ACC112 (cell line): Measurements from ENCODE around the gene GTF2A1L.
"Not testable (repeated sequence)": the region's sequence is repeated elsewhere in the genome, so short reads cannot be mapped to it uniquely, and the experiment has no call there.

Experiments
- H2AFZ ChIP-seq: fragments of 200-600 bp; sonication (generic); one replicate; pipeline ENCODE4 v1.6.0; 2017; ENCODE audit warnings: antibody characterized with exemption, low read length; ENCODE audit not compliant: unreplicated experiment
- H3K27ac ChIP-seq: fragments of 200-600 bp; sonication (generic); 2 replicates; pipeline ENCODE4 v1.5.1; 2014; ENCODE audit warnings: low read depth, mild to moderate bottlenecking, antibody characterized with exemption, low read length, moderate library complexity
- H3K27me3 ChIP-seq: fragments of 200-600 bp; sonication (generic); 2 replicates; pipeline ENCODE4 v1.6.1; 2014; ENCODE audit warnings: mild to moderate bottlenecking, antibody characterized with exemption, low read length, moderate library complexity, mixed read lengths; ENCODE audit not compliant: insufficient read depth
- H3K36me3 ChIP-seq: fragments of 200-600 bp; sonication (generic); 2 replicates; pipeline ENCODE4 v1.6.1; 2016; ENCODE audit warnings: mild to moderate bottlenecking, antibody characterized with exemption, low read length, moderate library complexity, mixed read lengths; ENCODE audit not compliant: insufficient read depth
- H3K4me1 ChIP-seq: fragments of 200-600 bp; sonication (generic); one replicate; pipeline ENCODE4 v1.6.1; 2016; ENCODE audit warnings: low read length, mixed read lengths; ENCODE audit not compliant: insufficient read depth, unreplicated experiment, control insufficient read depth
- H3K4me3 ChIP-seq: fragments of 200-600 bp; sonication (generic); 2 replicates; pipeline ENCODE4 v1.5.1; 2014; ENCODE audit warnings: mild to moderate bottlenecking, low read depth, low read length
- H3K79me2 ChIP-seq: fragments of 200-600 bp; sonication (generic); one replicate; pipeline ENCODE4 v1.6.0; 2016; ENCODE audit warnings: low read length; ENCODE audit not compliant: control insufficient read depth, unreplicated experiment, insufficient read depth

Gene GTF2A1L

GRCh38 chr2:48696881-48697280 is 79.2 kb downstream of the GTF2A1L start:
- no peaks in the 10 kb centered on the region for H3K4me1 ChIP-seq
- no peak overlapping the region for H3K27ac ChIP-seq
- H3K36me3 ChIP-seq: no peaks in the 10 kb centered on the region
- no peaks in the 10 kb centered on the region for H3K79me2 ChIP-seq
- H3K4me3 ChIP-seq: no peak overlapping the region
- H2AFZ ChIP-seq: no peak overlapping the region
- peaks cover 9% of the 10 kb centered on the region; the same call in 1 of the 2 replicates for H3K27me3 ChIP-seq

DNA sequence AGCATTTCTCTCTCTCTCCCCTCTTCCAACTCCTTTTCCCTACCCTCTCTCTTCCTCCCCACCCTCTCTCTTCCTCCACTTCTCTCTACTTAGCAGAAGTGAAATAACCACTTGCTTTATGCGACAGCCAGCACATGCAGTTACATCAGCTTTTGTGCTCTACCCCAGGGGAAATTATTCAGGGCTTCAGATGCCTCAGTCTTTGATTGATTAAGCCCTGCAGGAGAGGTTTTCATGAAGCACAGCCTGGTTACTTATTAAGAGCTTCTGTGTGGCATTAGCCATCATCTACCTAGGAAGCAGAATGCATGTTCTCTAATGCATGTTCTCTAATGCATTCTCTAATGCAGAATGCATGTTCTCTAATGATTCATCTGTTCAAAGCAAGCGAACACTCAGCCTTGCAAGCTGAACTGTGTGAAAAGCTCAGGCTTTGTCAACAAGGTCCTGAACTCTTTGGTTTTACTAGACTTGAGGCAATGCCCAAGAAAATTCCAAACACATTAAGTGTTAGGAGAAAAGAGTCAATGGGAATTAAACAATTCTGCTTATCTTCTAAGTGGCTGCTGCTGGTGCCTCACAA is 81.8 kb downstream of the GTF2A1L start:
- Histone ChIP-seq H2AFZ (no peak overlapping the region), H3K27me3 (no peaks in the 10 kb centered on the region), H3K79me2 (no peaks in the 10 kb centered on the region), H3K36me3 (no peaks in the 10 kb centered on the region), H3K4me1 (no peaks in the 10 kb centered on the region), H3K4me3 (no peak overlapping the region), H3K27ac (no peak overlapping the region)

DNA sequence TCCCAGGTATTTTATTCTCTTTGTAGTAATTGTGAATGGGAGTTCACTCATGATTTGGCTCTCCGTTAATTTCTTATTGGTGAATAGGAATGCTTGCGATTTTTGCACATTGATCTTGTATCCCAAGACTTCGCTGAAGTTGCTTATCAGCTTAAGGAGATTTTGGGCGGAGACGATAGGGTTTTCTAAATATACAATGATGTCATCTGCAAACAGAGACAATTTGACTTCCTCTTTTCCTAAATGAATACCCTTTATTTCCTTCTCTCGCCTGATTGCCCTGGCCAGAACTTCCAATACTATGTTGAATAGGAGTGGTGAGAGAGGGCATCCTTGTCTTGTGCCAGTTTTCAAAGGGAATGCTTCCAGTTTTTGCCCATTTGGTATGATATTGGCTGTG is 86.0 kb downstream of the GTF2A1L start:
- H3K4me1 ChIP-seq, H3K79me2 ChIP-seq, H3K4me3 ChIP-seq, H2AFZ ChIP-seq, H3K27ac ChIP-seq, H3K27me3 ChIP-seq, H3K36me3 ChIP-seq: not testable (repeated sequence)

DNA sequence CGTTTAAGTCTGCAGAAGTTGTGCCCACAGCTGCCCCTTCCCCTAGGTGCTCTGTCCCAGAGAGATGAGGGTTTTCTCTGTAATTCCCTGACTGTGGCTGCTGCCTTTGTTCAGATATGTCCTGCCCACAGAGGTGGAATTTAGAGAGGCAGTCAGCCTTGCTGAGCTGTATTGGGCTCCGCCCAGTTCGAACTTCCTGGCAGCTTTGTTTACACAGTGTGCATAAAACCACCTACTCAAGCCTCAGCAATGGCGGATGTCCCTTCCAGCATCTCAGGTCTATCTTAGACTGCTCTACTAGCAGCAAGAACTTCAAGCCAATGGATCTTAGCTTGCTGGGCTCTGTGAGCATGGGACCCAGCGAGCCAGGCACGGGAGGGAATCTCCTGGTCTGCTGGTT is 89.8 kb downstream of the GTF2A1L start:
- Histone ChIP-seq H3K36me3 (no peaks in the 10 kb centered on the region), H3K27ac (no peak overlapping the region), H2AFZ (no peak overlapping the region), H3K4me1 (peaks cover 5% of the 10 kb centered on the region), H3K4me3 (no peak overlapping the region), H3K27me3 (no peaks in the 10 kb centered on the region; the same call in 1 of the 2 replicates), H3K79me2 (no peaks in the 10 kb centered on the region)

DNA sequence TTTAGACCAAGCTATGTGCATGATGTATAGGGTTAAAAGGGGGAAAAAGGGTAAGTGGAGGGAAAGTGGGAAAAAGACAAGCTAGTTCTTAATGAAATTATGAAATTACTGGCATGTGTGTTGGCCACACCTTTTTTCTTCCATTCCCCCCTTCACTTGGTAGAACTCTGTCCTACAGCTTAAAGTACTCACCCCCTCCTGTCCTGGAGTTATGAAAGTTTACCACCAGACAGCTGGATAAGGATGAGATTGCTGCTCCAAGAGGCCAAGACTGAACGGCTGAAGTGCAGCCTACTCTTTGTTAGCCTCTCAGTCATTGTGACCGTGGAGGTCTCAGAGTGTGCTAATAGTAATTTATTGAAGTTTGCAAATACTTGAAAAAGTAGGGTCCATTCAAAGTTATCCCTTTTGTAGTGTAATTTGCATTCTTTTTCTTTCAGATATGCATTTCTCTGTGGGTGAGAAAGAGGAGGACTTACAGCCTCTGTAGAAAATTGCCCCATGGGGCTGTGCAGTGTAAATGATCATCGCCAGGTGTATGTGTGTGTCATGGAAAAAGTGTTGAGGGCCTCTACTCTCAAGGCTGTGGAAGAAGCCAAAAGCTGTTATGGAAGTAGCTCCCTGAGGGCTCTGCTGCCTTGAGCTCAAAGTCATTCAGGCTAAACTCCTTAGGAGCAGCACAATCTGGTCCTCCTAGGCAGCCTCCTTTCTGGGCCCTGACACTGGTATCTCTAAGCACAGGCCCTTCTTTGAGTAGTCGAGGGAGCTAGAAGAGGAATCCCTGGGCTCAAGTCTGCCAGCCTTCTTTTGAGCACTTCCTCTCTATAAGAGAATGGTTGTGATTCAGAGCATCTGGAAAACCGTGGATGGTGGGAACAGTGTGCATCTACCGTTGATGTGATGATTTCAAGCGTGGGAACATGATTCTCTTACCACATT is 91.7 kb downstream of the GTF2A1L start:
- H3K36me3 ChIP-seq: no peaks in the 10 kb centered on the region
- H3K4me1 ChIP-seq: peaks cover 5% of the 10 kb centered on the region
- no peaks in the 10 kb centered on the region for H3K79me2 ChIP-seq
- no peak overlapping the region for H3K27ac ChIP-seq
- H3K4me3 ChIP-seq: no peak overlapping the region
- H2AFZ ChIP-seq: no peak overlapping the region
- H3K27me3 ChIP-seq: no peaks in the 10 kb centered on the region; the same call in 1 of the 2 replicates

- Histone ChIP-seq H3K79me2 (no peaks in the 10 kb centered on the region), H3K36me3 (no peaks in the 10 kb centered on the region), H3K4me3 (no peak overlapping the region), H3K27me3 (no peaks in the 10 kb centered on the region; the same call in 1 of the 2 replicates), H3K27ac (no peak overlapping the region), H3K4me1 (peaks cover 11% of the 10 kb centered on the region), H2AFZ (no peak overlapping the region)
Measured at GRCh38 chr2:48711343-48711742, 93.7 kb downstream of the GTF2A1L start.

- Histone ChIP-seq H3K4me1 (peaks cover 11% of the 10 kb centered on the region), H2AFZ (no peak overlapping the region), H3K36me3 (no peaks in the 10 kb centered on the region), H3K4me3 (no peak overlapping the region), H3K27me3 (no peaks in the 10 kb centered on the region; the same call in 1 of the 2 replicates), H3K79me2 (no peaks in the 10 kb centered on the region), H3K27ac (no peak overlapping the region)
Measured at GRCh38 chr2:48712151-48712550, 94.5 kb downstream of the GTF2A1L start.

GRCh38 chr2:48713647-48714046 is 96.0 kb downstream of the GTF2A1L start:
- no peak overlapping the region for H3K27ac ChIP-seq
- no peak overlapping the region for H2AFZ ChIP-seq
- no peaks in the 10 kb centered on the region for H3K79me2 ChIP-seq
- H3K27me3 ChIP-seq: no peaks in the 10 kb centered on the region; the same call in 1 of the 2 replicates
- H3K4me1 ChIP-seq: peaks cover 11% of the 10 kb centered on the region
- no peaks in the 10 kb centered on the region for H3K36me3 ChIP-seq
- no peak overlapping the region for H3K4me3 ChIP-seq

- Histone ChIP-seq H3K4me1 (peaks cover 11% of the 10 kb centered on the region), H3K36me3 (no peaks in the 10 kb centered on the region), H3K27ac (no peak overlapping the region), H2AFZ (no peak overlapping the region), H3K79me2 (no peaks in the 10 kb centered on the region), H3K4me3 (no peak overlapping the region), H3K27me3 (no peaks in the 10 kb centered on the region; the same call in 1 of the 2 replicates)
Measured at GRCh38 chr2:48714245-48714644, 96.6 kb downstream of the GTF2A1L start.

DNA sequence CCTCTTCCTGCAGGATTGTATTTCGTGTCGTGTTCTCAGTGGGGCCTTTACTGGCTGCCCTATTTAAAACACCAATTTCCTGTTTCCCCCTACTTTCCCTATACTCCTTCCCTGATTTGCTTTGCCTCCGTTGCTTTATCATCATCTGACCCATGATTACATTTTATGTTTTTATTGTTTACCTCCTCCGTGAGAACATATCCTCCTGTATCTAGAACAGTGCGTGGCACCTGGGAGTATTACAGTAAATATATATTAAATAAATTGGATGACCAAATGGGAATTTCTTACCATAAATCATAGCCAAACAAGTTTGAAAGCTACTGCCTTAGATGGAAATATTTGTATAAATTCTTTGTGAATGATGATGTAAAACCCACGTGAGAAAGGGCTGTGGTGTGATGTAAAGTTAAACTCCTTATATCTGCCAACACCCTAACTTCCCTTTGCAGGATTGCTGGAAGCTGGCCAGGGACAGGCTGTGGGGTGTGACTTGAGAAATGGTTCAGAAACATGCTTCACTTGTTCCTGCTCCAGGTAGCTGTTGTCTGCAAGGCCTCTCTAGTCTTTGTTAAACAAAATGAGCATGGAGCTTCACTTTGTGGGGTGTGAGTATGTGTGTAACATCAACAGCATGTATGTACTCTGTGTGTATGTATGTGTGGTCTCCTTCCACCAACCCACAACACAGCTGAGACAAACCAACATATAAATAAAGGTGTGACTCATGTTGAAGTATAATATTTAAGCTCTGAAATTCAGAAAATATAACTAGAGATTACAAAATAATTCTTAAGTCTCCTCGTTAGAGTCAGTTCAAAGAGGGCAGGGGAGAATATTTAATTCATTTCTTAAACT is 97.6 kb downstream of the GTF2A1L start:
- no peaks in the 10 kb centered on the region for H3K27me3 ChIP-seq
- no peaks in the 10 kb centered on the region for H3K79me2 ChIP-seq
- no peak overlapping the region for H3K4me3 ChIP-seq
- no peak overlapping the region for H2AFZ ChIP-seq
- H3K27ac ChIP-seq: no peak overlapping the region
- peaks cover 11% of the 10 kb centered on the region for H3K4me1 ChIP-seq
- no peaks in the 10 kb centered on the region for H3K36me3 ChIP-seq
